ENCODE data around the gene ARPC5.

ARPC5 gene

DNA sequence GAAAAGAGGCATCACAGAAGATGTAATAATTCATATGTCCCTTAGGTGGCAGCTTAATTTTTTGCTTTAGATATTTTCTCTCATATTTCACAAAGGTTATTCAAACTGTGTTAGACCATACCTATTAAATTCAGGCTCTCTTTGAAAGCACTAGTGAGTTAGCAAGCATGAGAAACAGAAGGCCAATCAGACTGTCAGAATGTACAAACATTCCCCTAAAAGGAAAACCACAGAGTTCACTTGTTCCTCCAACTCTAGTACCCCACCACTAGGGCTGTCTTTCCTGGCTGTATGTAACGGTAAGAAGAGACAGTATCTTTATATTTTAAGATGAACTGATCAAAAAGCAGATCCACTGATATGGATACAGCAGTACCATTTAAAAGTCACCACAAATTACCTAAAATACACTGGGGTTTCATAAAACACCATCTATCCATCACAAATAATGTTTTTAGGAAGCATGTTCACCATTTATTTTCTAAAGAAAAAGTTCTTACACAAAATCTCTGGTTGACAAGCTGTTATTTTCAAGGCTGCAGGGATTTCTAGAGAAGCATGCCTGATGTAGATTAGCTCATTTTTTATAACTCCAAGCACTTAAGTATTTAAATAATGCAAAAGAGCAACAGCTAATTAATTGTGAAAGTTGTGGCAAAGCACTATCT is 1.8 kb downstream of the ARPC5 start:
- TF ChIP-seq, protein P1, sequence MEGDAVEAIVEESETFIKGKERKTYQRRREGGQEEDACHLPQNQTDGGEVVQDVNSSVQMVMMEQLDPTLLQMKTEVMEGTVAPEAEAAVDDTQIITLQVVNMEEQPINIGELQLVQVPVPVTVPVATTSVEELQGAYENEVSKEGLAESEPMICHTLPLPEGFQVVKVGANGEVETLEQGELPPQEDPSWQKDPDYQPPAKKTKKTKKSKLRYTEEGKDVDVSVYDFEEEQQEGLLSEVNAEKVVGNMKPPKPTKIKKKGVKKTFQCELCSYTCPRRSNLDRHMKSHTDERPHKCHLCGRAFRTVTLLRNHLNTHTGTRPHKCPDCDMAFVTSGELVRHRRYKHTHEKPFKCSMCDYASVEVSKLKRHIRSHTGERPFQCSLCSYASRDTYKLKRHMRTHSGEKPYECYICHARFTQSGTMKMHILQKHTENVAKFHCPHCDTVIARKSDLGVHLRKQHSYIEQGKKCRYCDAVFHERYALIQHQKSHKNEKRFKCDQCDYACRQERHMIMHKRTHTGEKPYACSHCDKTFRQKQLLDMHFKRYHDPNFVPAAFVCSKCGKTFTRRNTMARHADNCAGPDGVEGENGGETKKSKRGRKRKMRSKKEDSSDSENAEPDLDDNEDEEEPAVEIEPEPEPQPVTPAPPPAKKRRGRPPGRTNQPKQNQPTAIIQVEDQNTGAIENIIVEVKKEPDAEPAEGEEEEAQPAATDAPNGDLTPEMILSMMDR (IDR thresholded peaks at IDR 0.05) = peak; percentile 73

DNA sequence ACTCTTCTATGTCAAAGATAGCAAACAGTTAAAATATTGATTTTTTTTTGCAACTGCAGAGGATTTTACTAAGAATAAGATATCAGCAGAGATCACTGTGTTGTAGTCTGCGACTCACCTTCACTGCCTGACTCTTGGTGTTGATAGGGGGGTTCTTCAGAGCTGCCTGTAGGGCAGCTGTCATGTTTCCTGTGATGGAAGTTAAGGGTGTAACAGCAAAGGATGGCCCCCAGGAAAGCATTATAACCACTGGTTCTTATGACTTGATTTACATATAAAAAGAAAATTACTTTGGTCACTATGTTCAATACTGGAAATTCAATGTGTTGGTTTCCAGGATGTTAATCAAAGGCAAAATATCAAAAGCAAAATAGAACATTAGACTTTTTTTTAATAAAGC is 2.6 kb downstream of the ARPC5 start:
- TF ChIP-seq, protein P1 (IDR thresholded peaks at IDR 0.05) = no peak

DNA sequence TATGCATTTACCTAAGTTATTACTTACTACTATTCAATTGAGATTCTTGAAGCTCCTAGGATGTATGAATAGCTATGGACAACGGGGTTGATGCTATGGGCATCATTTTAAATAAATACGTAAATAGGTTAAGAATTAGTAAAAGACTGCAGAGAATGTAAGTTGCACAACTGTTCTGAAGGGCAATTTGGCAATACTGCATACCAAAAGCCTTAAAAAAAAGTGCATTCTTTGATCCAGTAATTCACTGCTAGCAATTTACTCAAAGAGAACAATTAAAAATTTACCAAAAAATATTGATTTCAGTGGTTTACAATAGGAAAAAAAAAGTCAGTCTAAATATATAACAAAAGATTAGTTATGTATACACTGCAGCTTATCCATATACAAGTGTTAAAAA is 3.5 kb downstream of the ARPC5 start:
- TF ChIP-seq, protein P1 (IDR thresholded peaks at IDR 0.05) = no peak

DNA sequence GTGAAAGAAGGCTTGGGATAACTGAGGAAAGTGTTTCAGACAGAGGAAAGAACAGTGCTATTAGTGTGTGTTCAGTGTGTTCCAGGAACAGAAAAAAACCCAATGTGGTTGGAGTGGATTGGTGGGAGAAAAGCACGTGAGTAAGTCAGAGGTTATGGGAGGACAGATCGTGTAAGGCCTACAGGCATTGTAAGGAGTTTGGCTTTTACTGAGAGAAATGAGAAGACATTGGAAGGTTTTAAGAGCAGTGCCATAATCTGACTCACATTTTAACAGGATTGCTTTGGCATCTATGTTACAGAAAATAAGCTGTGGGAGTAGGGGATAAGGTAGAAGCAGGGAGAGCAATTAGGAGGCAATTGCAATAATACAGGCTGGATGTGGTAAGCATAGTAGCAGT is 4.8 kb downstream of the ARPC5 start:
- TF ChIP-seq, protein P1 (IDR thresholded peaks at IDR 0.05) = no peak

DNA sequence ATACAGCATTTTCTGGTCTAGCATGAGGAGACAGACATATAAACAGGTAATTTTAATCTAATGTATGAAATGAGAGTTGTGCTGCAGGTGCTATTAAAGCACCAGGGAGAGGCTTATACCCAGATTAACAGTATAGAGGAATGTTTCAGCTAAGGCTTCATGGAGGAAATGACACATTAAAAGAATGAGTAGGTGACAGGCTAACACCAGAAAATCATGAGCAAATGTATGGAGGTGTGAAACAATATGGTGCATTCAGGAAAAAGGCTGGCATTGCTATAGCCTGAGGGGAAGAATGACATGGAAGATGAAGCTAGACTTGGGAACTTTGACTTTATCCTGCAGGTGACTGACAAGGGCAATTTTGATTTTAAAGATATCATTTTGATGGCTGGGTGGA is 7.0 kb downstream of the ARPC5 start:
- TF ChIP-seq, protein P1 (IDR thresholded peaks at IDR 0.05) = no peak

DNA sequence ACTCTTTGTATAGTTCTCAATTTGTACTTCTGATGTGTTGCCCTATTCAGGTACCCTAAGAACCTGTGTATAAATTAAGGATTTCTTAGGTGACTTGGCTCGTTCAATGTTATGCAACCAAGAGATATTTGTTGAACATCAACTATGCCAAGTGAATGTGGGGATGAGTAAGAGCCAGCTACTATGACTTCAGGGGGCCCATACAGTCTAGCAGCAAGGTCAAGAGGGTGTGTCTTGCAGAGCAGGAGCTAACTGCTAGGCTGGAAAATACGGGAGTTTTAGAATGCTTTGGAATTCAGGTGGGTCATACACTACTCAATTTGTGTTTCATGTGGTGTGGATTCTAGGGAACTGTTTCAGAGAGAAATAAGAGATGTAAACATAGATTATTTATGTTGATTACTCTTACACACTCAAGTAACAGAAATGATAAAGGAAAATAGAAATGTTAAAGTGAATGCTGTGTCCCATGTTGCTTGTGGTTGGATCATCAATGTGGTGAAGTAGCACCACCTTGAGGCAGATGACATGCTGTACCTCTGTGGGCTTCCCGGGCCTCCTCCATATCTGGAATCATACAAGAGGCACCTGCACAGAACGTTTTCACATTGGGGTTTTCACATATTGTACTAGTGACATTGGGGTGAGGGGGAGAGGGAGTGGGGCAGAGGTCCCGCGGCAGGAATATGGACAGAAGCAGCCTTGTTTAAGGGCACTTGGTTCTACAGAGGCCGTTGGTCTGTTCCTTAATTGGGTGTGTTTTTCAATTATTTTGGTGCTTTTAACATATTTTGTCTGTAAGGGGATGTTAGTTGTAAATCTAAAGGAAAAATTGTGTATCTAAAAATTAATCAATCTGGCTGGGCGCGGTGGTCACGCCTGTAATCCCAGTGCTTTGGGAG is 12.4 kb downstream of the ARPC5 start:
- TF ChIP-seq, protein P1 (IDR thresholded peaks at IDR 0.05) = peak; percentile 94

DNA sequence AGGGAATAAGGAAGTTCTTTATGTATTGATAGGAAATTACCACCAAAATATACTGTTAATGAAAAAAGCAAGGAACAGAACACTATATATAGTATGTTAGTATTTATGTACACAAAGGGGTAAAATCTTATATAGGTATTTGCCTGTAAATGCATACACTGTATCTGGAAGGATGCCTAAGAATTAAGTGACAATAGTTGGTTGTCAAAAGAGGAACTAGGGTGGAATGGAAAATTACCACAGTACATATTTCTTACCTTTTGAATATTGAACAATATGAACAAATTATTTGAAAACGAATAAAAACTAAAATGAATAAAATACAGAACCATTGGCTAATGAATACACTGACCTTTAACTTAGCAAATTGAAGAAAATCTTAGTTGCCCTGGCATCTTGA is 13.6 kb downstream of the ARPC5 start:
- TF ChIP-seq, protein P1 (IDR thresholded peaks at IDR 0.05) = no peak
